ENCODE results near the gene CEP41.

GRCh38 chr7:130444234-130444633, 3.4 kb upstream of the CEP41 start:
- no peak for TF ChIP-seq CTCF (IDR thresholded peaks at IDR 0.05)
- TF ChIP-seq POLR2A (IDR thresholded peaks at IDR 0.05) = no peak

Measured in body of pancreas (tissue), 4 donors.